ENCODE measurements around the gene NR3C1. TPM values are rescaled to one million over a fixed set of nuclear protein-coding genes. Genes with fewer than 3 reads are reported as not detected.

The NR3C1 gene
- total and polyA plus RNA-seq, 2 experiments from 2014 or later, result 41.0 to 60.5 TPM

DNA sequence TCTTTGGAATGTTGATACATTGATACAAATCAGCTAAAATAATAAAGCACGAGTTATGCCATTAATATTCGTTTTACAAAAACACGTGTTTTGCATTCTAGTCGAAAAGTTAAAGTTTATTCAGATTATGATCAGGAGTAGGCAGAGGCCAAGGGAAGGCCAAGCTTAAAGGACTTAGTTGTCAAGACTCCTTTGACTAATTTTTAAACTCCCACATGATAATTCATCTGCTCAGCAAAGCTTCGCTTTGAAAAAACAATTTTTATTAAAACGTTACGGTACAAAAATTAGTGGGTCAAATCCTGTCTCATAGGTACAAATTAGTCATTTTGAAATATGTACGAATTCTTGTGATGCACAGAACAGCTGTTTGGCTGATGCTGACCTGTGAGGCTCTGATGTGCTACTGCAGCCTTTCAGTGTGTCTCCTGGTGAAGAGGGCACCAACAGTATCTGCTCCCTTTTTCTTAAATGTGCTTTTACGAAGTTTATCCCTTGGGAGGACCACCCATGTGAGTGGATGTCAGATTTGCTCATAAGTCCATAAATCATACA is 23.0 kb upstream of the NR3C1 start:
- no peaks in the 10 kb centered on the region for H3K4me1 ChIP-seq (ENCODE audit: insufficient read depth)
- 78% methylated on average over 9 of the region's 9 CpGs for WGBS (ENCODE audit: low lambda C conversion rate, missing lambda C conversion rate)
- no peak for DNase-seq (ENCODE audit: low spot score)
- H3K9me2 ChIP-seq (replicated peaks; ENCODE audit: insufficient read depth), result no peaks in the 10 kb centered on the region
- no peaks in the 10 kb centered on the region for H3K27me3 ChIP-seq
- no peaks in the 10 kb centered on the region for H4K20me1 ChIP-seq (ENCODE audit: insufficient read depth, poor library complexity, severe bottlenecking)
- H3K4me2 ChIP-seq, result no peak overlapping the region
- TF ChIP-seq EZH2phosphoT487 (IDR thresholded peaks at IDR 0.05; ENCODE audit: low read depth, severe bottlenecking, unreplicated experiment), result no peak
- TF ChIP-seq CTCF (IDR thresholded peaks at IDR 0.05; ENCODE audit: poor library complexity), result no peak
- TF ChIP-seq EZH2 (IDR thresholded peaks at IDR 0.05; ENCODE audit: borderline replicate concordance), result no peak
- no peak overlapping the region for H3K27ac ChIP-seq
- H3K4me3 ChIP-seq, result no peak overlapping the region
- H3K9me3 ChIP-seq (ENCODE audit: low read depth), result no peaks in the 10 kb centered on the region
- no peak overlapping the region for H2AFZ ChIP-seq
- no peaks in the 10 kb centered on the region for H3K79me2 ChIP-seq
- no peaks in the 10 kb centered on the region for H3K36me3 ChIP-seq (replicated peaks; ENCODE audit: insufficient read depth, low read depth)

DNA sequence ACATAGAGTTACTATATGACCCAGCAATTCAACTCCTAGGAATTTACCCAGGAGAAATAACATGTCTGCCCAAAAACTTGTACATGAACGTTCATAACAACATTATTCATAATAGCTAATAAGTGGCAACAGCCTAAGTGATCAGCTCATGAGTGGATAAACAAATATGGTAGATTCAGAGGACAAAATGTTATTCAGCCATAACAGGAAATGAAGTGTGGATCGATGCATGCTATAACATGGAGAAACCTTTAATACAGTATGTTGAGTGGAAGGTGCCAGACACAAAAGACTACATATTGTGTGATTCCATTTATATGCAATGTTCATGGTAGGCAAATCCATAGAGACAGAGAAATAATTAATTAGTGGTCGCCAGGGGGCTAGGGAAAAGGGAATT is 22.3 kb upstream of the NR3C1 start:
- Histone ChIP-seq H3K9me2 (replicated peaks; ENCODE audit: insufficient read depth) (no peaks in the 10 kb centered on the region), H3K4me2 (no peak overlapping the region), H3K36me3 (replicated peaks; ENCODE audit: insufficient read depth, low read depth) (no peaks in the 10 kb centered on the region), H3K9me3 (ENCODE audit: low read depth) (no peaks in the 10 kb centered on the region), H3K79me2 (no peaks in the 10 kb centered on the region), H2AFZ (no peak overlapping the region), H3K4me3 (no peak overlapping the region), H4K20me1 (ENCODE audit: insufficient read depth, poor library complexity, severe bottlenecking) (no peaks in the 10 kb centered on the region), H3K27ac (no peak overlapping the region), H3K4me1 (ENCODE audit: insufficient read depth) (no peaks in the 10 kb centered on the region), H3K27me3 (no peaks in the 10 kb centered on the region)
- 79% methylated on average over 3 of the region's 3 CpGs for WGBS (ENCODE audit: low lambda C conversion rate, missing lambda C conversion rate)
- DNase-seq (ENCODE audit: low spot score), result no peak
- TF ChIP-seq EZH2 (IDR thresholded peaks at IDR 0.05; ENCODE audit: borderline replicate concordance) (no peak), EZH2phosphoT487 (IDR thresholded peaks at IDR 0.05; ENCODE audit: low read depth, severe bottlenecking, unreplicated experiment) (no peak)

- WGBS (ENCODE audit: low lambda C conversion rate, missing lambda C conversion rate), result 51% methylated on average over 2 of the region's 2 CpGs
- Histone ChIP-seq H3K9me3 (ENCODE audit: low read depth) (no peaks in the 10 kb centered on the region), H3K4me3 (no peak overlapping the region), H3K79me2 (no peaks in the 10 kb centered on the region), H3K27me3 (no peaks in the 10 kb centered on the region), H3K9me2 (replicated peaks; ENCODE audit: insufficient read depth) (no peaks in the 10 kb centered on the region), H3K4me2 (peak overlapping the region; percentile 17), H3K4me1 (ENCODE audit: insufficient read depth) (peaks cover 11% of the 10 kb centered on the region), H4K20me1 (ENCODE audit: insufficient read depth, poor library complexity, severe bottlenecking) (no peaks in the 10 kb centered on the region), H2AFZ (no peak overlapping the region), H3K36me3 (replicated peaks; ENCODE audit: insufficient read depth, low read depth) (no peaks in the 10 kb centered on the region), H3K27ac (peak overlapping the region; percentile 39)
- DNase-seq (ENCODE audit: low spot score), result peak; percentile 17
- TF ChIP-seq EZH2 (IDR thresholded peaks at IDR 0.05; ENCODE audit: borderline replicate concordance) (no peak), EZH2phosphoT487 (IDR thresholded peaks at IDR 0.05; ENCODE audit: low read depth, severe bottlenecking, unreplicated experiment) (no peak), CTCF (IDR thresholded peaks at IDR 0.05; ENCODE audit: poor library complexity) (no peak)
Observed at GRCh38 chr5:143418140-143418866, 14.8 kb upstream of the NR3C1 start.

DNA sequence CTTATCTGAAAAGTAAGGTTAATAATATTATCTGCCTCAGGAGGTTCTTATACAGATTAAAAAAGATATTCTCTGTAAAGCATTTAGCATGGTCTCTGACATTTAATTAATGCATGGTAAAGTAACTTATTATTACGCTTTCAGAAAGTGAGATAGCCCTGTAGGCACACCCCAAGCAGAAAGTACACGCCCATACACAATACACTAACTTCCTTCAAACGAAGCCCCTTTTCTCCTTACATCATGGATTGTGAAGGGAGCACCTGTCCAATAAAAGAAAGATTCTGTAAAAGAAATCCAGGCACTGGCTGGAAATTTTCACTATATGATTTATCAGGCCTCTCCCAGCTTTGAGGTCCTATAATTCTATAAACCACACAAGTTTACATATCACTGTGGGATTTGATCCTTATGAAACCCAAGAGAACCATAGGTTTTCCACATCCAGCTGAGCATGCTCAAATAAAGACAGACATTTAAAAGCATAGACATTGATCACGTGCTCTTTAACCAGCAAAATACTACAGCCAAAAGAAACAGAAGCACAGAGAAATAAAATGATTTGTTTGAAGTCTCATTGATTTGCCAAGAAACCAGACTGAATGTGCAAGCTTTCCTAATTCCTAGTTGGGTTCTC is 14.1 kb upstream of the NR3C1 start:
- Histone ChIP-seq H3K9me3 (ENCODE audit: low read depth) (no peaks in the 10 kb centered on the region), H3K4me1 (ENCODE audit: insufficient read depth) (peaks cover 11% of the 10 kb centered on the region), H3K79me2 (no peaks in the 10 kb centered on the region), H3K27ac (peak overlapping the region; percentile 9), H3K9me2 (replicated peaks; ENCODE audit: insufficient read depth) (no peaks in the 10 kb centered on the region), H2AFZ (no peak overlapping the region), H3K4me2 (peak overlapping the region; percentile 26), H3K4me3 (no peak overlapping the region), H3K36me3 (replicated peaks; ENCODE audit: insufficient read depth, low read depth) (no peaks in the 10 kb centered on the region), H4K20me1 (ENCODE audit: insufficient read depth, poor library complexity, severe bottlenecking) (no peaks in the 10 kb centered on the region), H3K27me3 (no peaks in the 10 kb centered on the region)
- no peak for DNase-seq (ENCODE audit: low spot score)
- 62% methylated on average over 4 of the region's 4 CpGs for WGBS (ENCODE audit: low lambda C conversion rate, missing lambda C conversion rate)
- TF ChIP-seq EZH2 (IDR thresholded peaks at IDR 0.05; ENCODE audit: borderline replicate concordance) (no peak), EZH2phosphoT487 (IDR thresholded peaks at IDR 0.05; ENCODE audit: low read depth, severe bottlenecking, unreplicated experiment) (no peak), CTCF (IDR thresholded peaks at IDR 0.05; ENCODE audit: poor library complexity) (no peak)
